ENCODE results near the gene ARHGAP9. TPM values are rescaled to one million over a fixed set of nuclear protein-coding genes. Genes with fewer than 3 reads are reported as not detected.

Gene ARHGAP9
- total and polyA plus RNA-seq, 2 of the 8 experiments (the other 6 are each of a cell fraction or from before 2014, with no cell fraction given): 3.2 to 6.0 TPM

DNA sequence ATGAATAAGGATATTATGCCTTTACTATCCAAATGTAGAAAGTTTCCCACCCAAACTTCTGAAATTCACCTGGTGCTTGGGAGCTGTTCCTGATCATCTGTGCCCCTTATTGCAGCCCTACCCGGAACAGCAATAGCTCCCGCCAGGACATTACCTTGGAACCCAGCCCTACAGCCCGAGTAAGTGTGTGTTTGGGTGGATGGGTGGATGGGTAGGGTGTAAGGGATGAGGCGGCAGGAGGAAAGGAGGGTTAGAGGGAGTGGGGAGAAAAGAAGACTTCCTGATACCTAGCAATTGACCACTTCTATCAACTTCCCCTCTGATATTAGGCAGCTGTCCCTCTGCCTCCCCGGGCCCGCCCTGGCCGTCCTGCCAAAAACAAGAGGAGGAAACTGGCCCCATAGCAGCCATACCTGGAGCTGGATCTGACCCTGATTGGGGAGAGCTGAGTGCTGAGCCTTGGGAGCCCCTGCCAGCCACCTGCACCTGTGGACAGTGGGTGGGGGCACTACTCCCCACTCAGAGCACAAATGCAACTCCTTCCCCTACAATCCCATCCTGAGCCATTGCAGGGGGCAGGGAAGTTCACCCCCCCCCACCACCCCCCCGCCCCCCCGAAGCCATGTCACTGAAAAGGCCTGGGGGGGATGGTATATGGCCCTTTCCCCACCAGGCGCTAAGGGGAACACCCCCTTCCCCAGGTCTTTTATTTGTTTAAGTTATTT is 49.3 kb upstream of the ARHGAP9 start (continued):
- no peak for TF ChIP-seq TCF12 (IDR thresholded peaks at IDR 0.05; ENCODE audit: low read depth, low read length)
- TF ChIP-seq BACH1 (IDR thresholded peaks at IDR 0.05; ENCODE audit: low read length): no peak

Data from H1 (cell line).